HepG2 (cell line): ENCODE data around the gene PET100. TPM values are rescaled to one million over a fixed set of nuclear protein-coding genes. Genes with fewer than 3 reads are reported as not detected.

ENCODE experiments used
- E2F1 ChIP-seq: sonication (generic); formaldehyde crosslinking; IDR thresholded peaks from 2 replicates; pipeline ENCODE4 v1.5.0; 2020; ENCODE audit warnings: missing genetic modification reagents
- FOXJ3 ChIP-seq: sonication (generic); formaldehyde crosslinking; IDR thresholded peaks from 2 replicates; pipeline ENCODE4 v1.4.0; 2020; ENCODE audit warnings: missing genetic modification reagents, mild to moderate bottlenecking, borderline replicate concordance
- HNRNPLL ChIP-seq: fragments of 200-400 bp; formaldehyde crosslinking; IDR thresholded peaks from 2 replicates; pipeline ENCODE4 v1.6.1; 2017; ENCODE audit warnings: mild to moderate bottlenecking, low read depth, low read length; ENCODE audit not compliant: poor library complexity, severe bottlenecking
- IRF9 ChIP-seq: sonication (generic); formaldehyde crosslinking; IDR thresholded peaks from 2 replicates; pipeline ENCODE4 v1.8.0; 2022; ENCODE audit warnings: missing genetic modification reagents, mild to moderate bottlenecking, borderline replicate concordance
- MBNL3 ChIP-seq: fragments of 250-450 bp; sonication (Bioruptor Pico); conservative IDR thresholded peaks from 2 replicates; pipeline ENCODE4 v1.8.0; 2022; ENCODE audit warnings: mild to moderate bottlenecking, inconsistent platforms
- MYNN ChIP-seq: sonication (generic); formaldehyde crosslinking; IDR thresholded peaks from 2 replicates; pipeline ENCODE4 v1.4.0; 2020; ENCODE audit warnings: mild to moderate bottlenecking, low read depth, missing genetic modification reagents
- RARA ChIP-seq: IDR thresholded peaks from 2 replicates; pipeline ENCODE4 v1.6.1; 2016; ENCODE audit warnings: missing genetic modification reagents, missing compliant biosample characterization
- TARDBP ChIP-seq: sonication (generic); formaldehyde crosslinking; IDR thresholded peaks from 2 replicates; pipeline ENCODE4 v1.8.0; 2022; ENCODE audit warnings: mild to moderate bottlenecking, missing genetic modification reagents
- ZBTB40 ChIP-seq, 2 experiments: fragments of 450-650 bp in 1 of 2; sonication (generic) in 1 of 2; formaldehyde crosslinking in 1 of 2; IDR thresholded peaks; 2 replicates each; pipeline versions ENCODE4 v1.6.1 to v1.8.0; 2016 to 2022; ENCODE audit warnings: antibody characterized with exemption in 1 of 2, mild to moderate bottlenecking in 1 of 2, missing genetic modification reagents in 1 of 2
- ZC3H4 ChIP-seq: sonication (generic); formaldehyde crosslinking; IDR thresholded peaks from 2 replicates; pipeline ENCODE4 v1.4.0; 2020; ENCODE audit warnings: missing genetic modification reagents, borderline replicate concordance
- ZFP82 ChIP-seq: sonication (generic); formaldehyde crosslinking; IDR thresholded peaks from 2 replicates; pipeline ENCODE4 v1.5.1; 2020; ENCODE audit warnings: mild to moderate bottlenecking, missing genetic modification reagents, borderline replicate concordance
- ZNF317 ChIP-seq: sonication (generic); formaldehyde crosslinking; IDR thresholded peaks from 2 replicates; pipeline ENCODE4 v1.5.0; 2020; ENCODE audit warnings: mild to moderate bottlenecking, missing genetic modification reagents
- ZNF773 ChIP-seq: sonication (generic); formaldehyde crosslinking; IDR thresholded peaks from 2 replicates; pipeline ENCODE4 v1.4.0; 2020; ENCODE audit warnings: missing genetic modification reagents, borderline replicate concordance
- ZSCAN20 ChIP-seq: sonication (generic); formaldehyde crosslinking; IDR thresholded peaks from 2 replicates; pipeline ENCODE4 v1.4.0; 2020; ENCODE audit warnings: missing genetic modification reagents, mild to moderate bottlenecking, borderline replicate concordance
- polyA plus RNA-seq, 8 experiments: library from polyadenylated mRNA; depleted of rRNA in 3 of 8; stranded (reverse) in 7 of 8; unstranded in 1 of 8; fragments of >200 nt; fragmentation: Illumina TruSeq in 4 of 8; extraction: Trizol in 4 of 8; gene quantifications; 2 replicates each; pipeline versions ENCODE4 v1.2.1 to v1.2.3, GENCODE V29; 2011 to 2016; ENCODE audit warnings: low read depth in 4 of 8, missing spikeins in 1 of 8, mixed read lengths in 1 of 8; ENCODE audit not compliant: insufficient read depth in 1 of 8
- total RNA-seq, 5 experiments: library from RNA; depleted of rRNA; stranded (reverse); fragments of >200 nt; fragmentation: Illumina TruSeq; extraction: Trizol; gene quantifications; 2 replicates each; pipeline ENCODE4 v1.2.3, GENCODE V29; 2016; ENCODE audit warnings: low read depth in 1 of 5
- TF ChIP-seq, protein P1 (sequence below): sonication (generic); formaldehyde crosslinking; IDR thresholded peaks from 2 replicates; pipeline ENCODE4 v1.8.0; 2022; ENCODE audit warnings: mild to moderate bottlenecking, missing genetic modification reagents; ENCODE audit not compliant: insufficient replicate concordance

The PET100 gene
- total and polyA plus RNA-seq, 2 of the 13 experiments (the other 11 are each of a cell fraction or from before 2014, with no cell fraction given) = 22.3 to 66.5 TPM

- TF ChIP-seq ZBTB40 (IDR thresholded peaks at IDR 0.05) (peak; percentile 43; the same call in 1 of the 2 replicates), ZBTB40 (CRISPR knock-in tag; IDR thresholded peaks at IDR 0.05) (peak; percentile 62; the same call in 1 of the 2 replicates), ZSCAN20 (no peak), ZNF773 (CRISPR knock-in tag) (no peak), HNRNPLL (peak; percentile 46), RARA (CRISPR knock-in tag) (no peak), ZFP82 (CRISPR knock-in tag) (no peak), MYNN (CRISPR knock-in tag) (no peak; the same call in 1 of the 2 replicates), FOXJ3 (CRISPR knock-in tag) (0 out of 2 replicates have a peak, but pooled peaks have one; percentile 27), ZC3H4 (CRISPR knock-in tag) (no peak), MBNL3 (no peak), E2F1 (CRISPR knock-in tag) (peak; percentile 82), TARDBP (CRISPR knock-in tag) (no peak; the same call in 1 of the 2 replicates), IRF9 (no peak), ZNF317 (CRISPR knock-in tag) (0 out of 2 replicates have a peak, but pooled peaks have one; percentile 51)
- TF ChIP-seq, protein P1, sequence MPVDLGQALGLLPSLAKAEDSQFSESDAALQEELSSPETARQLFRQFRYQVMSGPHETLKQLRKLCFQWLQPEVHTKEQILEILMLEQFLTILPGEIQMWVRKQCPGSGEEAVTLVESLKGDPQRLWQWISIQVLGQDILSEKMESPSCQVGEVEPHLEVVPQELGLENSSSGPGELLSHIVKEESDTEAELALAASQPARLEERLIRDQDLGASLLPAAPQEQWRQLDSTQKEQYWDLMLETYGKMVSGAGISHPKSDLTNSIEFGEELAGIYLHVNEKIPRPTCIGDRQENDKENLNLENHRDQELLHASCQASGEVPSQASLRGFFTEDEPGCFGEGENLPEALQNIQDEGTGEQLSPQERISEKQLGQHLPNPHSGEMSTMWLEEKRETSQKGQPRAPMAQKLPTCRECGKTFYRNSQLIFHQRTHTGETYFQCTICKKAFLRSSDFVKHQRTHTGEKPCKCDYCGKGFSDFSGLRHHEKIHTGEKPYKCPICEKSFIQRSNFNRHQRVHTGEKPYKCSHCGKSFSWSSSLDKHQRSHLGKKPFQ (CRISPR knock-in tag) = no peak
Measured at GRCh38 chr19:7629347-7630054, at the start of gene PET100, which contains the start of gene XAB2 (continued).
